Erythroblast (primary cell): Measurements from ENCODE around the gene ZNF654.

Experiments used
- GATA1 ChIP-seq: IDR thresholded peaks from 2 replicates; pipeline ENCODE4 v1.6.1; 2011; ENCODE audit warnings: low read depth, mild to moderate bottlenecking, control low read depth, low read length, moderate library complexity
- POLR2A ChIP-seq: IDR thresholded peaks from 2 replicates; pipeline ENCODE4 v1.6.1; 2011; ENCODE audit warnings: mild to moderate bottlenecking, low read length

DNA sequence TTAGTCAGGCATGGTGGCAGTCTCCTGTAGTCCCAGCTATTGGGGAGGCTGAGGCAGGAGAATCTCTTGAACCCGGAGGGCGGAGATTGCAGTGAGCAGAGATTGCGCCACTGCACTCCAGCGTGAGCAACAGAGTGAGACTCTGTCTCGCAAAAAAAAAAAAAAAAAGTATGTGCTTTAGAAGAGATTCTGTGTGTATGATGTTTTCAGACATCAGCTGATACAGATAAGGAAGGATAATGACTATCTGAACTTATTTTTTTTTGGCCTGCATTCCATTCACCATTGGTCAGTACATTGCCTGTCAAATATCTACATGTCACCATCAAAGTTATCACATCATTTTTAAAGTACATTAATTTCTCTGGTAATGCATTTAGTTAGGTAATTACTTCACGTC is 108.1 kb downstream of the ZNF654 start:
- no peak for TF ChIP-seq POLR2A
- no peak for TF ChIP-seq GATA1
